GM12873 (cell line): ENCODE results near the gene ZNF622.

Experiments
- TF ChIP-seq, protein P1 (sequence below): IDR thresholded peaks from 2 replicates; pipeline ENCODE4 v1.5.1; 2012; ENCODE audit warnings: low read depth, mild to moderate bottlenecking, moderate library complexity, low read length, control low read depth; ENCODE audit not compliant: insufficient read depth; ENCODE audit errors: missing control alignments

ZNF622 gene

DNA sequence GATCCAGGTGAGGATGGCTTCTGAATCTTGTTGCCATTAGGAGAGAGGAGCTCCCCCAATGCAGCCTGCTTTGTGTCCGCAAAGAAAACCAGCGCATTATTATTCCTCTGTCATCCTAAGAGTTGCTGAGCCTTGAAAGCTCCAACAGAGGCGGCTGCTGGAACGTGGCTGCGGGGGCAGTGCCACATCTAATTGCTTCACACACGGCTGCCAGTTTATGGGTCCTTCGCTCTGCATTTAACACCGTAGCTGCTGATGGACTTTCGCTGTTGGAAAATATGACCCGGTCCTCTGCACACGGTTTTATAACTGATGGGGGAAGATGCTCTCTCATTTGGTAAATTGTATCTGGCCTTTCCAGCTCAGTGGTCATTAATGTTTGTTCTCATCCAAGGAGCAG, 38.0 kb downstream of the ZNF622 start:
- TF ChIP-seq, protein P1, sequence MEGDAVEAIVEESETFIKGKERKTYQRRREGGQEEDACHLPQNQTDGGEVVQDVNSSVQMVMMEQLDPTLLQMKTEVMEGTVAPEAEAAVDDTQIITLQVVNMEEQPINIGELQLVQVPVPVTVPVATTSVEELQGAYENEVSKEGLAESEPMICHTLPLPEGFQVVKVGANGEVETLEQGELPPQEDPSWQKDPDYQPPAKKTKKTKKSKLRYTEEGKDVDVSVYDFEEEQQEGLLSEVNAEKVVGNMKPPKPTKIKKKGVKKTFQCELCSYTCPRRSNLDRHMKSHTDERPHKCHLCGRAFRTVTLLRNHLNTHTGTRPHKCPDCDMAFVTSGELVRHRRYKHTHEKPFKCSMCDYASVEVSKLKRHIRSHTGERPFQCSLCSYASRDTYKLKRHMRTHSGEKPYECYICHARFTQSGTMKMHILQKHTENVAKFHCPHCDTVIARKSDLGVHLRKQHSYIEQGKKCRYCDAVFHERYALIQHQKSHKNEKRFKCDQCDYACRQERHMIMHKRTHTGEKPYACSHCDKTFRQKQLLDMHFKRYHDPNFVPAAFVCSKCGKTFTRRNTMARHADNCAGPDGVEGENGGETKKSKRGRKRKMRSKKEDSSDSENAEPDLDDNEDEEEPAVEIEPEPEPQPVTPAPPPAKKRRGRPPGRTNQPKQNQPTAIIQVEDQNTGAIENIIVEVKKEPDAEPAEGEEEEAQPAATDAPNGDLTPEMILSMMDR, result no peak

DNA sequence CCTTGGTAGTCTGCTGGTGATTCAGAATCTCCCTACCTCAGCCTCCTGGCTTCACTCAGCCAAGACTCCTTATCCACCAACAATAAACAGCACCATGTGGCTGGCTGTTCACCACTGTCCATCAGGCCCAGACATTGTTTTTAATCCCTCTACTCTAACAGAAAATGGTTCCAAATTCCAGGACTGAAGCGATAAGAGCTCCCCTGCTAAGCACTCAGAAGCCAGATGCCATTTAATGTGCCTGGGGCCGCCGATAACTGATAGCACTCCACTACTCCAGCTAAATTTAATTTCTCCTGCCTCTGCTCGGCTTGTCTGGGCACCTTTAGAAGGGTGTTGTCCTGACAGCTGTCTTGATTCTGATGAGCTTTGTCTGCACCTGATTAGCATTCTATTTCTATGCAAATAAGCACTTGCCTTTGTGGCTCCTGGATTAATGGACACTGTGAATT, 47.1 kb downstream of the ZNF622 start:
- TF ChIP-seq, protein P1, result no peak

DNA sequence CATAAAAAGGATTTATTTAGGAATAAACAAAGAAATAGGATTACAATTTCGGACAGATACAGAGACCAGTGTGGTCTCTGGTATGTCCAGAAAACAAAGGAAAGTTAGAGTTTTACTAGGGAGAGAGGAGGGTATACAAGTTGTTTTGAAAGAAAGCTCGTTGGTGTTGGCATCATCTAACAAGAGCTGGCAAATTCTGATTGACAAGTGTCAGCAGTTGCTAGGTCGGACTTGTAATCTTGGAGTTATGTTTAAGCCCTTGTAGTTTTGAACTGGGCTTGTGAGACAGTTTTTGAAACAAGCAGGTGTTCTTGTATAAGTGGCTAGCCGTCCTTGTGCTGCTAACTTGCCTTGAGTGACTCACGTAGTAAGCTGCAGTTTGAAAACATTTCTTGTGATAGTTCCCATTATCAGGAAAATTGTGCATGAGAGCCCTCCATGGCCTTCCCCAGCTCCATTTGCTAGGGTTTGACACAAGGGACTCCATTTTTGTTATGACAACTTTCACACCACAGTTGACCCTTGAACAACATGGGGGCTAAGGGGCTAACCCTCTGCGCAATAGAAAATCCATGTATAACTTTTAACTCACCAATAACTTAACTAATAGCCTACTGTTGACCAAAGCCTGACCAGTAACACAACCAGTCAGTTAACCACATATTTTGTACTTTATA, 48.1 kb downstream of the ZNF622 start:
- TF ChIP-seq, protein P1, result no peak

DNA sequence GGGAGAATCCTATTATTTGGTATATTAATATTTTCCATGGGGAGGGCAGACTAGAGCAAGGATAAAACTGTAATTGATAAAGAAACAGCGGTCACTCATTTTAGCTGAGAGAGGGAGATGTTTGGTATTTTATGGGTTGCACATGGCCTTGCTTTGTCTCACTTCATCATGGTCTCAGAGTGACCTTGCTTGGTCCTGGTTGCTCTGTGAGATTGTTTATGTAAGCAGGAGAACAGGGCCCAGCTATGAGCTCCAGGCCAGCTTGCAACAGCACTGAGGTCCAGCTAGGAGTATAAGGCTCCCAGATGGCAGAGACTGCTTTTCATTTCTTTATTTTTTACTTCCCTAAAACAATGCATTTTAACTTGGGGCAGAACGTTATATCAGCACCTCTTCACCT, 50.7 kb downstream of the ZNF622 start:
- TF ChIP-seq, protein P1, result no peak

DNA sequence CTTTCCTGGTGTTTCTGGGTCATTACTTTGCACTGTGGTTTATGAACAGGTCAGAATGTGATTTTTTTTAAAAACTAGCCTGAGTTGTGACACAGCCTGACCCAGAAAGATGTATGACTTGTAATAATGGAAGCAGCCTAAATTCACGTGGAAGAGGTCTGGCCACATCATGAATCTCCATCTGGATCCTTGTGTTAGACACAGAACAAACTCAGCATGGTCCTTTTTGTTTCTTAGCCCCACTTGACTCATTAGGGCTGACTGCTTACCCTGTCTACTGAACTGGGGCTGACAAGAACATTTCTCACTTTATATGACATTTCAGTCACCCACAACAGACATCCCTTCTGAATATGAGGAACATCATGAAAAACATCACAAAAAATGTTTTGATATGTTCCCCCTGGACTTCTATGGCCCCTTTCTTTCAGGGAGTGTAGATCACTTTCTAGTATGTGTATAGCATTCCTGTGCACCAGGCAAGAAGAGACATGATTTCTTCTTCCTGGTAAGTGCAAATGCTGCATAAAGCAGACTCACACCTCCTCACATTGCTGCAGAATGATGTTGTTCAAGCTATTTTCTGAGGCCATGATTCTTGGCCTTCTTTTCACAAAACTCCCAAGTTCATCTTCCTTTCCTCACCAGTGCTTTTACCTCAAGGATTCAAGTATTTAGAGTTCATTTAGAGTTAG, 52.3 kb downstream of the ZNF622 start:
- TF ChIP-seq, protein P1, result no peak

DNA sequence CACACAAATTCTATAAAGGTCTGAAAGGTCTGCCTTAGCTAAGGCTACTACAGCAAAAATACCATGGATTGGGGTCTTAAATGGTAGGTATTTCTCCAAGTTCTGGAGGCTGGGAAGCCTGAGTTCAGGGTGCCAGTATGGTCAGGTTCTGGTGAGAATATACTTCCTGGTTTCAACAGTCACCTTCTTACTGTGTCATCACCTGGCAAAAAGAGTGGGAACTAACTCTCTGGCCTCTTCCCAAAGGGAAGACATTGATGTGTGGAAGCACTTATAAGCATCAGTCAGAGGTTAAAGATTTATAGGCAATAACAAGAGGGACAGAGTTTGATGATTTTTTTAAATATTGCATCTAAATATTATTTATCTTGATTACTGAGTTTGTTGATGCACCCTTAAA, 53.0 kb downstream of the ZNF622 start:
- TF ChIP-seq, protein P1, result no peak

DNA sequence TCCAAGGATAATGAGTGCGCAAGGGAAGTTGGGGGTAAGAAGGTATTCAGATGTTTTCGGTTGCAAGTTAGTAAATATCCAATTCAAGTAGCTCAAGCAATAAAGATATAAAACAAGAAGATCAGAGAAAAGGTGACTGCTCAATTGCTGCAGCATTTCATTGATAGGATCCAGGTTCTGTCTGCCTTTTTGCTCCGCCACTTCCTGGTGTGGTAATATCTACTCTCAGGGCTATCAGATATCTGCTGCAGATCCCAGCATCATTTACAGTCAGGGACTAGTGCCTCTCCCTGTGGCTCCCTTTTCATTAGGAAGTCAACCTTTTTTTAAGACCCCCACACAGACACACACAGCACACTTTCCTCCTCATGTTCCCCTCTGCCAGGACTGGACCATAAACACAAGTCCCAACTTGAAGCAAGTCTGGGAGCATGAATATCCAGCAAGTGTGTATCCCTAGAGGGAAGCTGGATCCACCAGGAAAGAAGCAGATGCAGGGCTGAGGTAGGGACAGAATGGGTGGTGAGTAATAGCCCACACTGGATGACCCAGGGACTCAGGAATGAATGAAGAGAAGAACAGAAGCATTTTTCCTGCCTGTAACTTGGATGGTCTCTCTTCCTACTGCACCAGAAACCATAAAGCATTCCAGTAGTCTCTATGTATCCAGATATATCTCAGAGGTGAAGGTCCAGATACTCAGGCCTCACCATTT, 53.7 kb downstream of the ZNF622 start:
- TF ChIP-seq, protein P1, result no peak
